HG03520 (cell line): Measurements from ENCODE around the gene PAAF1.

ENCODE experiments used
- ATAC-seq: cut with Tn5 transposase; IDR thresholded peaks from one replicate; pipeline ENCODE4 v1.9.1; 2021; ENCODE audit warnings: mild to moderate bottlenecking, moderate library complexity; ENCODE audit not compliant: unreplicated experiment

PAAF1 gene, protein sequence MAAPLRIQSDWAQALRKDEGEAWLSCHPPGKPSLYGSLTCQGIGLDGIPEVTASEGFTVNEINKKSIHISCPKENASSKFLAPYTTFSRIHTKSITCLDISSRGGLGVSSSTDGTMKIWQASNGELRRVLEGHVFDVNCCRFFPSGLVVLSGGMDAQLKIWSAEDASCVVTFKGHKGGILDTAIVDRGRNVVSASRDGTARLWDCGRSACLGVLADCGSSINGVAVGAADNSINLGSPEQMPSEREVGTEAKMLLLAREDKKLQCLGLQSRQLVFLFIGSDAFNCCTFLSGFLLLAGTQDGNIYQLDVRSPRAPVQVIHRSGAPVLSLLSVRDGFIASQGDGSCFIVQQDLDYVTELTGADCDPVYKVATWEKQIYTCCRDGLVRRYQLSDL

DNA sequence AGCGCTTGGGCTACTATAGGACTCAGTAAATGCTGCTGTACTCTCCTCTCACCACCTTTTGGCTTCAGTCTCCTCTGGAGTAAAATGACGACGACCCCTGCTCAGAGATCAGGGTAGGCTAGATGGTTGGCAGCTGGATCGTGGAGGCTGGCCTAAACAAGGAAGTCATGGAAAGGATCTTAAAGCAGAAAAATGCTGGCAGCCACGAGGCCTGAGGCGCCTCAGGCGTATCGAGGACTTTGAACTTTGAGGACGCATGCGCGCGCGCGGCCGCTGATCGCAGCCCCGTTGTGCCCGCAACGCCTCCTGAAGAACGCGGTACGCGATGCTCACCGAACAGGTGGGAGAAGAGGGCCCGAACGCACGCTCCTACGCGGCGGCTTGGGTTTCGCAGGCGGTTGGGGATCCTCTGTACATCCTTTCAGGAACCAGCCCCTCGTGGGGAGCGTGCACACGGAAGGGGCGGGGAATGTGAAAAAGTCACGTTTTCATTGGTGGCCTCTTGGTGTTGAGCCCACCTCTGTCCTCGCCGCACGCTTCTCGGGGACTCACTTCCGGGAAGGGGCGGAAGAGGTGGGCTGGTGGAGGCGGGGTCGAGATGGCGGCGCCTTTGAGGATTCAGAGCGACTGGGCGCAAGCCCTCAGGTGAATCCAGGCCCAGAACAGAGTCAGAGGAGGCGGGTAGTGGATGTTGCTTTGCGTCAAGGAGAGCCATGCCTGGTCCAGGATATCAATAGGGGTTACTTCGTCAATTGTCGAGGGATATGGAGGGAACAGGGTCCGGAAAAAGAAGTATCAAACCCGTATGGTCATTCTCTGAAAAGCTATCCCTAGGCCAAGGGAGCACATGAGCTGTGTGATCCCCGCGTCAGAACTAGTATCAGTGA is at the start of gene PAAF1, which contains the start of gene COA4:
Gene PAAF1 (plus strand): TSS at position 576 of the 887 bp plus-strand sequence. CDS start 23 bp downstream, at position 599.
Gene COA4 (minus strand): TSS at position 423 of the 887 bp plus-strand sequence. CDS start 3,468 bp downstream, outside the sequence.
- peak; percentile 96 for ATAC-seq

DNA sequence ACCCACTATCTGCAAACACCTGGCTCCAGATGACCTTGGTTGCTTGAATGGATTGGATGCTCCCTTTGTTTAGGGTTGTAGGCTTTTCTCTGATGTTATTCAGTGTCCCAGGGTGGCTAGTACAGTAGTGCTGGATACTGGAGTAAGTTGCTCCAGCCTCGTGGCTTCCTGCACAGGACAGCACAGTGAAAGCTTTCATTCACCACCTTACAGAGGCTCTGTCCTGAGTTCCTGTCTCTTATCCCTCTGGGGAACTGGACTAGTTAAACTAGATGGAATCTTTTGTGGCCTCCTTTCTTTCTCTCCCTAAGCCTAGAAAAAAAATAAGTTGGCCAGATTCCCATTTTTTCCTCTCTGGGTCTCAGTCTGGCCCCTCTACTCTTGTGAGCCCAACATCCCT is 46.5 kb upstream of the PAAF1 start:
- no peak for ATAC-seq

DNA sequence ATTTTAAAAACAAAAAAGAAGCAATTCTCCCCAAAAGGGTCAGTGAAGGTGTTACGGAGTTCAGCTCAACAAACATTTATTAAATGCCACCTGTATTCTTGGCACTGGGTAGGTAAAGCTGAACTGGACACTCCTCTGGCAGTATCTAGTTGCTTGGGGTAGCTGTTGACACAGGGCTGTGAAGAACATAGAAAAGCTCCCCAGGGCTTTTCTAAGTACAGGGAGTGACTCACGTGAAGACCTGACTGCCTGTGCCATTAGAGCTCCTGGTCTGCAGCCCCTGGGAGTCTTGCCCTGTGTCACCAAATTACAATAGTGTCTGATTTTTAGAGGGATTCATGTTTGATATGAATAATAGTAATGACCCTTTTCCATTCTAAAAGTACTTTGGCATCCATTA is 43.7 kb upstream of the PAAF1 start:
- no peak for ATAC-seq

DNA sequence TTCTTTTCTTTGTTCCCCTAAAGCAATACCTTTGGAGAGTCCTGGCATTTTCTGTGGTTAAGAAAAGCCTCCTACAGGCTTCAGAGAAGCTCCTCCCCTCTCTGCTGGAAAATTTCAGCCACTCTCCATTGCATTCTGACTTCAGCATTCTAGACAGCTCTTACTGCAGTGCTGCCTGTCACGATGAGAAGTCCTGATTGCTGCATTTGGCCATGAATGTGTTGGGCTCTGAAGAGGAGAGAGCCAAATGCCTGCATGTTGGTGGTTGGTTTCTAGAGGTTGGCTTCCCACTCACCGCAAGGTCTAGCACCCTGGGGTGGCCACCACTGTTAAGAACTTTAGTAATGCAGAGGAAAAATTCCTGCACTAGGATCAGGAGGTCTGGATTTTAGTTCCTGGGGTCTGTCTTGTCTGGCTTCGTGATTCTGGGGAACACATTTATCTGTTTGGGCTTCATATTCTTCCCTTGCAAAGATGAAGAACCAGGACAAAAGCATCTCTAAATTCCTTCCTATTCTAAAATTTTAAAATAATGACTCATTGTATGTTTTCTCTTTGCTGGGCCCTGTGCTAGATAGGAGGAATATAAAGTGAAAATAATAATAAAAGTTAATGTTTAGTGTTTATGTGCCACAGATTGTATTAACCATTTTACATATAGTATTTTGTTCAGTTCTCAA is 38.2 kb upstream of the PAAF1 start:
- no peak for ATAC-seq

- ATAC-seq, result no peak
Observed at GRCh38 chr11:73839123-73839457, 37.7 kb upstream of the PAAF1 start.

DNA sequence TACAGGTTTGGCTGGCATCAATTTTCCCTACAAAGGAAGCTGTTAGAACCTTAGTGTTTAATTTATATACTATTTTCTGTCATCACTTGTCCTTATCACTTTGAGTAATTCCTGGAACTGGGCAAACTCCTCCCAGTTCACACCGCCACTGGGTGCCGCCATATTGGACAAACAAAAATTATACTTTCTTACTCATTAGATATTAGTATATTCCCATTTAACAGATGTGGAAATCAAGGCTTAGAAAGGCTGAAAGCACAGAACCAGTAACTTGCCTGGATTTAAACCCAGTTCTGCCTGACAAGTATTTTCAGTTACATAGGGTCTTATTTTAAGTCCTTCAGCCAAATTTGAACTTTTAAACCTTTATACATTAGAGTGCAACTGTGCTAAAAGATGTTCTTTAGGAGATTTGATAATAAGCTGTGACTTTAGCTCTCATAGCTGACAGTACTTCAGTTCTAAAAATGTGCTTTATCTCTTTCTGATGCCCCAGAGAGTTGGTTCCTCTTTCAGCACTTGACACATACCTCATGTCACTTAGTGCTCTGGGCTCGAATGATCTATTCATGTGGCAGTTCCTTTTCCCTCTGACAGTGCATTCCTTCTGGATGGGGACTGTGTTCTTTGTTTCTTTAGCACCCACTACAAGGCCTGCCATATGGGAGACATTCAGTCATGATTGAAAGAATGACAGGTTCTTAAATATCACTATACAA is 25.6 kb upstream of the PAAF1 start:
- no peak for ATAC-seq

- ATAC-seq, result no peak
Observed at GRCh38 chr11:73852049-73852448, 24.8 kb upstream of the PAAF1 start.

GRCh38 chr11:73854680-73855079 is 22.1 kb upstream of the PAAF1 start:
- no peak for ATAC-seq

DNA sequence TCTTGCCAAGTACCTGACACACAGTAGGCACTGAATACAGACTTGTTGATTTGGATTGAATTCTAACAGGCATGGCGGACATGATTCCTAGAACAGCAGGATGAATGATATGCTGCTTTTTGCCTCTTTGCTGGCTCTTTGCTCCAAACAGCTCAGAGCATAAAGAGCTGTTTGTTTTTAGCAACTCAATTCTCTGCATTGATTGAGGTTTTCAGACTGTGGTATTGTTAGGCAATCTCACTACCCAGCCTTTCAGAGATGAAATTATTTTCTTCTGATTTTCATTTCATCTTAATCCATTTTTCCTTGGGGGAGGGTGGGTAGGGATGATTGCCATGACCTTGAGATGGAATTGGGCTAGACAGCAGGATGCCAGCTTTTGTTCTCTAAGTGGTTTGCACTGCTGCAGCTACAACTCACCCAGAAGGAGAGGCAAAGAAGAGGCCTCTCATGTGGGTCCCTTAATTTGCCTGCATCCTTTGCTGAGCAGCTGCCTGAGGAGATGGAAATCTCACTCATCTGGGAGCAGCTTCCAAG is 20.7 kb upstream of the PAAF1 start:
- ATAC-seq, result no peak

DNA sequence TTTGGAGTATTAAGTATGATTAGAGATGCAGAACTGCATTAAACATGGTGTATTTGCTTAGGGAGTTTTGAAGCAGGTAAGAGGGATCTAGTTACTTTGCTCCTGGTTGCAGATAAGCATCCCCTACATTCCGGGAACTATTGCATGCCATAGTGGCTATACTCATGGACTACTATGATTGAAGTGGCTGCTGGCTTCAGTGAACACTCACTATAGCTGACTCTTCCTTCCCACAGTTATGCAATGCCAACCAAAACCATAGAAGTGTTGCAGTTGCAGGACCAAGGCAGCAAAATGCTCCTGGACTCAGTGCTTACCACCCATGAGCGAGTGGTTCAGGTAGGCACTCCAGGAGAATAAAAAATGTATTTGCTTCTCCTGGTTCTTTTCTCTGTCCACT is 17.1 kb upstream of the PAAF1 start:
- no peak for ATAC-seq

DNA sequence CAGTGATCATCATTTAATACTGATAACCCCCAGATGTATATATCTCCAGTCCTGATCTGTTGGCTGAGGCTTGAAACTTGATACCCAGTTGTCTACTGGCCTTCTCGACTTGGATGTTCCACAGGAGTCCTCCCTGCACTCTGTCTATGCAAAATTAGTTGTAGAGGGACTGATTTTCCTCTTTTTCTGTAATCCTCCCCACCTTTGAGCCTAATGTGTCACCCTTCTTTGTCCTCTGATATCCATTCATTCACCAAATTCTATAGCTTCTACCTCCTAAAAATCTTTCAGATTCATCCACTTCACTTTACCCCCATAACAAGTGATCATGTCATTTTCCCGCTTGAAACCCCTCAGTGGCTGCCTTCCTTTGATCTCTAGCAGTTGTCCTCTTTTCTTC is 16.6 kb upstream of the PAAF1 start:
- no peak for ATAC-seq

DNA sequence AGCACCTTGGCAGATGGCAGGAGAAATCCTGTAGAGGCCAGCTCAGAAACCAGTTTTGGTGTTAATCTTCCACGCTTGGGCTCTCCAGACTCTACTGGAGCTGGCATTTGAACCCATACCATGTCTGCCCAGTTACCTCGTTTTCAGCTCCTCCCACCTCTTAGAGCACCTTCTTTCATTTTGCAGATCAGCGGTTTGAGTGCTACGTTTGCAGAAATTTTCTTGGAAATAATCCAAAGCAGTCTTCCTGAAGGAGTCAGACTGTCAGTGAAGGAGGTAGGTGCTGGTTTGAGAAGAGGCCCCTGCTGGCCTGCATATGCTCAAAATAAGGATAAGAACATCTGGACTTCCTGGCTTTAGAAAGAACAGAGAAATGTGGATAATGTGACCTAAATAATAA is 13.8 kb upstream of the PAAF1 start:
- no peak for ATAC-seq

DNA sequence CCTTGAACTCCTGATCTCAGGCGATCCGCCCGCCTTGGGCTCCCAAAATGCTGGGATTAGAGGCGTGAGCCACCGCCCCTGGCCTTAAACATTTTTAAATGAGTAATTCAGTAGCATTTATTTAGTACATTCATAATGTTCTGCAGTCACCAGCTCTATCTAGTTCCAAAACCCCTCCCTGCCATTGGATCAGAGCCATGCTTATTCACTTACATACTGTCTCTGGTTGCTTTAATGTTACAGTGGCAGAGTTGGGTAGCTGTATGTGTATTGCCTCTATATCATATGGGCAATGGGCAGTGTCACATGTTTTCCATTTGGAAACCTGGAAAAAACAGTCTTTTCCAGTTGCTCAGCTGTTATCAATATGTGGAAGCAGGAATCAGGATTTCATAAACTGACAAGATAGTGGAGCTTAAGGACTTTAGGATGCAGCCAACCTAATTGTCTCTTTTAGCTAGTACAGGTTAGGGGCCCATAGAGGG is 10.7 kb upstream of the PAAF1 start:
- ATAC-seq, result no peak

DNA sequence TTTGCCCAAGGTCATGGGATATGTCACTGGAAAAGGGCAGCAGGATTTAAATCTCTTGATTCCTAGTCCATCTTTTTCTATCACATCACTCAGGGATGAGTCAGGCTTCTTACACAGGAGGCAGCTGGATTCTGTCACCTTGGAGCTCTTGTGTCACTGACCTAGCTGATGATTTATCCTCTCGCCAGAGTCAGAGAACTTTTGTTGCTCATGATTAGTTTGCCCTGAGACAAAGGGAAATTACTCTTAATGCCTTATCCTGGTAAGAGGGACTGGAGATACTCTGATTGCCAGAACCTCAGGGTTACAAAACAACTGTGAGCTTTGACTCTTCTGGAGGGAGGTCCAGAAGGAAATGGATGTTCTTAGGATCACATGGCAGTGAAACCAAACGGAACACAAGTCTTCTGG is 10.2 kb upstream of the PAAF1 start:
- no peak for ATAC-seq

GRCh38 chr11:73869332-73869949 is 7.4 kb upstream of the PAAF1 start:
- no peak for ATAC-seq

GRCh38 chr11:73870261-73870660 is 6.5 kb upstream of the PAAF1 start:
- ATAC-seq, result no peak

DNA sequence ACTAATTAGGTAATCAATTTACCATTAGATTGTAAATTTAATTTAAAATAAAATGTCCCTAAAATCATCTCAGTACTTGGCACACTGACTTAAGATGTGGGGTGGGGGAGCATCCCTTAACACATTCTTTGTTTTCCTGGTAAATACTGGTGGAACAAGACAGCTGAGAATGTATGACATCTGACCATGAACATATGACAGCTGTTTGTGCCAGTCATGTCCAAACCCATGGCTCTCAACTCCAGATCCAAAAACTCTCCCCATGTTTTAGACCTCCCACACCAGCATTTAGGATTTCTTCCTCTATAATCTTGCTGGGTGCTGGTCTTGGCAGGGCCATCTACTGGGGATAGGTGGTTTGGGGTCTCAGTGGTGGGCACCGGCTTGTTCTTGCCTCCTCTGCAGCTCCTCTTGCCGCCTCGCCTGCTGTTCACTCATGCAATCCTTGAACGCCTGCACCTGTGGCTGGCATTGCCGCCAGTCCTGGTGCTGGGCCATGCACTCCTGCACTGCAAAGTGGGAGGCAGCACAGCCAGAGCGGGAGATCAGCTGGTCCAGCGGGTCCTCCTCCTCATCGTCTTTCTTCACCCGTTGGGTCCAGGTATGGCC is 3.9 kb upstream of the PAAF1 start:
- ATAC-seq, result no peak

GRCh38 chr11:73875380-73875779 is 1.4 kb upstream of the PAAF1 start:
- ATAC-seq, result no peak

DNA sequence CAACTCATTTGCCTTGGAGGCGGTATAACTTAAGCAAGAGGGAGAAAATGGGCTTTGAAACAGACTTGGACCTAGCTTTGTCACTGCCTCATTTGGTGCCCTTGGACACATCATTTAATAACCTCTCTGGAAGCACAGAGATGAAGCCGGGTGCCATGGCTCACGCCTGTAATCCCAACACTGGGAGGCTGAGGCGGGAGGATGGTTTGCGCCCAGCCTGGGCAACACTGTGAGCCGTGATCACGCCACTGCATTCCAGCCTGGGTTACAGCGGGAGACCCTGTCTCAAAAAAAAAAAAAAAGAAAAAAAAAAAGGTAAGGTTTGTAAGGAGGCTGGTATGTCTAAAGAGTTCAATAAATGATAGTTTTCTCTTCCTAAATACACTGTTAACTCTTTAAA is 959 bp upstream of the PAAF1 start:
- no peak for ATAC-seq
